ENCODE results near the gene LCE7A. TPM values are rescaled to one million over a fixed set of nuclear protein-coding genes. Genes with fewer than 3 reads are reported as not detected.

The LCE7A gene
- polyA plus RNA-seq, 1 donor (not counting 4 experiments of a cell fraction or from before 2014, with no cell fraction given) = not detected

GRCh38 chr1:152869808-152870419 lies 10.1 kb downstream of the LCE7A start:
- no peaks in the 10 kb centered on the region for H3K79me2 ChIP-seq (ENCODE audit: control insufficient read depth, insufficient read depth, low read length)
- DNase-seq (ENCODE audit: low read depth, low spot score) (no peak), FAIRE-seq (peak; percentile 95)
- dilution Hi-C loops (cut with MboI; ENCODE audit: extremely low pct_ligation_motif_present, low sequenced_read_pairs) = no loop called here
- H3K4me2 ChIP-seq (ENCODE audit: control insufficient read depth, extremely low read depth, insufficient read depth, low read depth, low read length) = no peak overlapping the region
- no peaks in the 10 kb centered on the region for H3K27me3 ChIP-seq (ENCODE audit: control insufficient read depth, extremely low read depth, insufficient read depth, low read length)
- H3K4me3 ChIP-seq (ENCODE audit: control insufficient read depth in 2 of 3, extremely low read depth in 1 of 3, insufficient read depth in 2 of 3, low read depth in 1 of 3, low read length in 3 of 3) = no peak overlapping the region
- no peaks in the 10 kb centered on the region for H3K9me1 ChIP-seq (ENCODE audit: control insufficient read depth, extremely low read depth, insufficient read depth, low read length)
- TF ChIP-seq EZH2 (IDR thresholded peaks at IDR 0.05; ENCODE audit: low read length) = no peak
- TF ChIP-seq, protein P1, sequence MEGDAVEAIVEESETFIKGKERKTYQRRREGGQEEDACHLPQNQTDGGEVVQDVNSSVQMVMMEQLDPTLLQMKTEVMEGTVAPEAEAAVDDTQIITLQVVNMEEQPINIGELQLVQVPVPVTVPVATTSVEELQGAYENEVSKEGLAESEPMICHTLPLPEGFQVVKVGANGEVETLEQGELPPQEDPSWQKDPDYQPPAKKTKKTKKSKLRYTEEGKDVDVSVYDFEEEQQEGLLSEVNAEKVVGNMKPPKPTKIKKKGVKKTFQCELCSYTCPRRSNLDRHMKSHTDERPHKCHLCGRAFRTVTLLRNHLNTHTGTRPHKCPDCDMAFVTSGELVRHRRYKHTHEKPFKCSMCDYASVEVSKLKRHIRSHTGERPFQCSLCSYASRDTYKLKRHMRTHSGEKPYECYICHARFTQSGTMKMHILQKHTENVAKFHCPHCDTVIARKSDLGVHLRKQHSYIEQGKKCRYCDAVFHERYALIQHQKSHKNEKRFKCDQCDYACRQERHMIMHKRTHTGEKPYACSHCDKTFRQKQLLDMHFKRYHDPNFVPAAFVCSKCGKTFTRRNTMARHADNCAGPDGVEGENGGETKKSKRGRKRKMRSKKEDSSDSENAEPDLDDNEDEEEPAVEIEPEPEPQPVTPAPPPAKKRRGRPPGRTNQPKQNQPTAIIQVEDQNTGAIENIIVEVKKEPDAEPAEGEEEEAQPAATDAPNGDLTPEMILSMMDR (optimal IDR thresholded peaks at IDR 0.05 in 1 of 3, IDR thresholded peaks at IDR 0.05 in 1 of 3, conservative IDR thresholded peaks at IDR 0.05 in 1 of 3; ENCODE audit: extremely low read depth in 1 of 3, insufficient read depth in 2 of 3, low read length in 3 of 3) = peak; percentile 81 to 94 (median 86)
- no peak overlapping the region for H3K9ac ChIP-seq (ENCODE audit: control insufficient read depth, extremely low read depth, insufficient read depth, low read length)
- no peaks in the 10 kb centered on the region for H3K36me3 ChIP-seq (ENCODE audit: control insufficient read depth in 2 of 2, extremely low read depth in 1 of 2, insufficient read depth in 2 of 2, low read length in 2 of 2)
- no peaks in the 10 kb centered on the region for H4K20me1 ChIP-seq (ENCODE audit: control insufficient read depth, extremely low read depth, insufficient read depth, low read length)
- no peak overlapping the region for H3K27ac ChIP-seq (ENCODE audit: control insufficient read depth, insufficient read depth, low read length)
- H3K4me1 ChIP-seq (ENCODE audit: control insufficient read depth, extremely low read depth, insufficient read depth, low read length) = no peaks in the 10 kb centered on the region
- no peak overlapping the region for H2AFZ ChIP-seq (ENCODE audit: control insufficient read depth, low read length)
- H3K9me3 ChIP-seq (ENCODE audit: control insufficient read depth, low read depth, low read length) = no peaks in the 10 kb centered on the region

DNA sequence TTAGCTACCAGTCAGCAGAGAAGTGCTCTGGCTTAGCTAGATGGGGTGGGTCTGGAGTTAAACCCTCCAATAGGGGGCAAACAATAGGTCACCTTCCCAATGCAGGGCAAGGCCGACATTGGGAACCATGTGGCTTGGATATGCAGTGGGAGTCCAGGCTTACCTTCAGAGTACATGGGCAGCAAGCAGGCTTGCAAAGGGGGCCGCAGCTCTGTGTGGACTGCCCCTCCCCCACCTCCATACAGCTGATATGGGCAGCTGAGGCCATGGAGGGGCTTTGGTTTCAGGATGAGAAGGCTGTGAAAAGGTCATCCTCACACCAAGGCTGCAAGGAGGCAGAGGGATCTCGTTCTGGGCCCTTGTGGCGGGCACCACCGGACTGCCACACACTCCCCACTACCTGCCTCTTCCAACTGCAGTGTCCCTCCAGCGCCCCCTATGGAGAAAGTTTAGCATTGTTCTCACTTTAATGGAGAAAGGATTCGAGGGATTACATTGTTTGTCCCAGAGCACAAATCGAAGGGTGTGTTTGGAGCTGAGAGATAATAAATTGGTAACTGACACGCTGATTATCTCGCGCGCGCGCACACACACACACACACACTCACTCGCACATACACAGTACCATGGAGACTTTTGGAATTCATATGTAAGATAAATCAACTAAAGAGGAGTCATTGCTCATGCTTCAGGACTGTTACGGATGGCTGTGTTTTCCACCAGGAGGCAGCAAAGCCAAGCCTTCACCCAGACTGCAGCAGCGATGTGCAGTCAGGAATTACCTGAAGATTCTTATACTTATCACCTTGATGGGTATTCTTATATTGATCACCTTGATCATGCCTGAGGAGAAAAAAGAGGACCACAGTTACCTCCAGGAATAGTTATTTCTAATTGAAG lies 11.3 kb downstream of the LCE7A start:
- Histone ChIP-seq H3K79me2 (ENCODE audit: control insufficient read depth, insufficient read depth, low read length) (no peaks in the 10 kb centered on the region), H3K9me1 (ENCODE audit: control insufficient read depth, extremely low read depth, insufficient read depth, low read length) (no peaks in the 10 kb centered on the region), H3K4me3 (ENCODE audit: control insufficient read depth in 2 of 3, extremely low read depth in 1 of 3, insufficient read depth in 2 of 3, low read depth in 1 of 3, low read length in 3 of 3) (peak overlapping the region in 2 of 3 experiments; percentile 0 to 2), H2AFZ (ENCODE audit: control insufficient read depth, low read length) (peak overlapping the region; percentile 36), H4K20me1 (ENCODE audit: control insufficient read depth, extremely low read depth, insufficient read depth, low read length) (no peaks in the 10 kb centered on the region), H3K9me3 (ENCODE audit: control insufficient read depth, low read depth, low read length) (no peaks in the 10 kb centered on the region), H3K36me3 (ENCODE audit: control insufficient read depth in 2 of 2, extremely low read depth in 1 of 2, insufficient read depth in 2 of 2, low read length in 2 of 2) (no peaks in the 10 kb centered on the region), H3K27ac (ENCODE audit: control insufficient read depth, insufficient read depth, low read length) (no peak overlapping the region), H3K4me2 (ENCODE audit: control insufficient read depth, extremely low read depth, insufficient read depth, low read depth, low read length) (peak overlapping the region; percentile 42), H3K4me1 (ENCODE audit: control insufficient read depth, extremely low read depth, insufficient read depth, low read length) (no peaks in the 10 kb centered on the region), H3K9ac (ENCODE audit: control insufficient read depth, extremely low read depth, insufficient read depth, low read length) (peak overlapping the region; percentile 5), H3K27me3 (ENCODE audit: control insufficient read depth, extremely low read depth, insufficient read depth, low read length) (no peaks in the 10 kb centered on the region)
- DNase-seq (ENCODE audit: low read depth, low spot score) (no peak), FAIRE-seq (peak; percentile 94)
- TF ChIP-seq, protein P1 (optimal IDR thresholded peaks at IDR 0.05 in 1 of 3, IDR thresholded peaks at IDR 0.05 in 1 of 3, conservative IDR thresholded peaks at IDR 0.05 in 1 of 3; ENCODE audit: extremely low read depth in 1 of 3, insufficient read depth in 2 of 3, low read length in 3 of 3) = peak; percentile 67 to 94 (median 84)
- no peak for TF ChIP-seq EZH2 (IDR thresholded peaks at IDR 0.05; ENCODE audit: low read length)
- dilution Hi-C loops (cut with MboI; ENCODE audit: extremely low pct_ligation_motif_present, low sequenced_read_pairs) = no loop called here
